CD4-positive, alpha-beta T cell treated with Interleukin-12 subunit alpha and Interleukin-12 subunit beta, for 1 hour (primary cell): Measurements from ENCODE around the gene PTPRK.

ENCODE experiments used
- DNase-seq: peaks from one replicate; pipeline ENCODE4 v3.0.0-alpha.2; 2020

Gene PTPRK

GRCh38 chr6:128240024-128240428 lies 280.4 kb downstream of the PTPRK start:
- DNase-seq = no peak

DNA sequence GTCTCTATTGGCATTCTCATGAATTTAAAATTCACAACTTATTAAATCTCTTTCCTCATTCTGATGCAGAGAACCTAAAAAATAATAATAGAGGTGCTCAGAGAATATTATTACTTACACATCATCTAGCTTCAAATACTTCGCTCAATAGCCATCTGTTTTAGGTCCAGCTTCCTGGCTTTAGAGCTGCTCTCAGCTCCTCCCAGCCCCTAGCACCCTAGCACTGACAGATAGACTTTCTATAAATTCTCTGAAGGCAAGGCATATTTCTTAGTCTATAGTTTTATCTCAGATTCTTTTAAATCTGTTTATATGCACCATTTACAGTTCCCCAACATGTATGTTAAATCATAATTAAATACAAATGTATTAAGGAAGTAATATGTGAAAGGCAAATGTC lies 281.3 kb downstream of the PTPRK start:
- DNase-seq = no peak

- no peak for DNase-seq
Observed at GRCh38 chr6:128238225-128238624, 282.2 kb downstream of the PTPRK start.

- DNase-seq = no peak
Observed at GRCh38 chr6:128235556-128235955, 284.8 kb downstream of the PTPRK start.

GRCh38 chr6:128233531-128233930 lies 286.9 kb downstream of the PTPRK start:
- no peak for DNase-seq

DNA sequence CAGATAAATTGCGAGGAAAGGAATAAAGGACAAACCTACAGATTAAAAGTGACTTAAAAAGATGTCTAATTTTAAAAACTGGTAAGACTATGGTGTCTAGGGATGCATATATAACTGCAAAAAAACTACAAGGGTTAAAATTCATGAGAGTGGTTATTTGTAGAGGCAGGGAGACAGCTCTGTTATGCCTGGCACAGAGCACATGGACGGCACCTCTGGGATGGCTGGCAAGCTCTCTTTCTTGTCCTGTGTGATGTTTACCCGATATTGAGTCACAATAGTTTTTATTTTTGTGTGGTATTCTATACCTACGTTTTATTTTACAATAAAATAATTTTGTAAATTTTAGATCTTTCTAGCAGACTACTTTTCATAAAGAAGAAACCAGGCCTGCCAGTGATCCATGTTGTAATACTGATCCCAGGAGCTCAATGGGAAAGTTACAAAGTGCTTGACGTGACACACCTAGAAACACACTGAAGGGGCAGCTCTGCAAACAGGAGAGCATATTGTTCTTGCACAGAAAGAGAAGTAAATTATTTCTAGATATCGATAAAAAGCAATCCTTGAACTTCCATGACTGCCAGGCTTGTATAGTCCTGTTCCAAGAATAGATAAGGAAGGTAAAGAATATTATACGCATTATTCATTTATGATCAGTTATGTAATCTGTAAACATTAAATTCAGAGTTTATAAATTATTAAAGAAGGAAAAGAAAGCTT lies 290.0 kb downstream of the PTPRK start:
- DNase-seq = no peak

GRCh38 chr6:128225612-128226011 lies 294.8 kb downstream of the PTPRK start:
- DNase-seq = no peak

DNA sequence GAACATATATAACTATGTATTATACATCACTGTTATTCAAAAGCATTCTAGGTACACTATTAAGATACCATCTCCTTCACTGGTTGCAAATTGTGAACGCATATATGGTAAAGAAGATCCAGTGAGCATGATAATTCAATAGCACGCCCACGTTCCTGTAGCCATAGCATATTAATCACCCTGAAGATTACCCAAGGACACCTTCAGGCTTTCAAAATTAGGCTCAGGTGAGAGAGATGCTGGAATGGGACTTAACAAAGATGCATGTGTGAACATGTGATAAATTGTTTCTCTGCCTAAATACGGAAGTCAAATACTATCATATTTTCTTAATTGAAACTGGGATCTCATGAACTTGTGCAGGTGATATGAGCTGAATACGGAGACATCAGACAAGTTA lies 303.5 kb downstream of the PTPRK start:
- DNase-seq = no peak

GRCh38 chr6:128209771-128210170 lies 310.6 kb downstream of the PTPRK start:
- DNase-seq = no peak

DNA sequence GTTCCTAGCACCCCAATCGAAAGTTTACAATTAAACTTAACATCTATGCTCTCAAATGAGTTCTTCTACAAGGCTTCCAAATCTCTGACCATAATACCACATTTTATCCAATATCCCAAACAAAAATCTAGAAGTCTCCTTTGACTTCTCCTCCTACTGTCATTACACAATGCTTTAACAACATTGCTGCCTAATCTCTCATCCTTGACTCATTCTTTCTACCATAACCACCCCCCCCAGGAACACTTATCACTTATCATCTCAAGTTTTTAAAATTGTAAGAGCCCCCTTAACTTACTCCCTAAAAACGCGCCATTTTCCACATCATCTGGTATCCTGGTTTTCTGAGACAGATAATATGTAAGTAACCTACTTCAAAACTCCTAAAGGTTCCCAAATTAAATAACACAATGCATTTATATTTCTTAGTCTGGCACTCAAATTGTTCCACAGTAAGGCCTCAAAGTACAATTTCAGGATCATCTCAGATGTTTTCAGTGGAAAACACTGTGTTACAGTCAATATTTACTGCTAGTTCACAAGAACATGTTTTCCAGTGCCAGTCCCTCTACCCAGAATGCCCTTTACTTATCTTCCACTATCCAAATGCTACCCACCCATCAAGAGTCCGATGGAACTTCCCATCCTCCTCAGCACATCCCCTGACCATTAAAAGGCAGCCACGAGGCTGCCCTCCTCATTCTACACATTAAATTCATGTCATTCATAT lies 311.4 kb downstream of the PTPRK start:
- no peak for DNase-seq

- DNase-seq = no peak
Observed at GRCh38 chr6:128208078-128208477, 312.3 kb downstream of the PTPRK start.

DNA sequence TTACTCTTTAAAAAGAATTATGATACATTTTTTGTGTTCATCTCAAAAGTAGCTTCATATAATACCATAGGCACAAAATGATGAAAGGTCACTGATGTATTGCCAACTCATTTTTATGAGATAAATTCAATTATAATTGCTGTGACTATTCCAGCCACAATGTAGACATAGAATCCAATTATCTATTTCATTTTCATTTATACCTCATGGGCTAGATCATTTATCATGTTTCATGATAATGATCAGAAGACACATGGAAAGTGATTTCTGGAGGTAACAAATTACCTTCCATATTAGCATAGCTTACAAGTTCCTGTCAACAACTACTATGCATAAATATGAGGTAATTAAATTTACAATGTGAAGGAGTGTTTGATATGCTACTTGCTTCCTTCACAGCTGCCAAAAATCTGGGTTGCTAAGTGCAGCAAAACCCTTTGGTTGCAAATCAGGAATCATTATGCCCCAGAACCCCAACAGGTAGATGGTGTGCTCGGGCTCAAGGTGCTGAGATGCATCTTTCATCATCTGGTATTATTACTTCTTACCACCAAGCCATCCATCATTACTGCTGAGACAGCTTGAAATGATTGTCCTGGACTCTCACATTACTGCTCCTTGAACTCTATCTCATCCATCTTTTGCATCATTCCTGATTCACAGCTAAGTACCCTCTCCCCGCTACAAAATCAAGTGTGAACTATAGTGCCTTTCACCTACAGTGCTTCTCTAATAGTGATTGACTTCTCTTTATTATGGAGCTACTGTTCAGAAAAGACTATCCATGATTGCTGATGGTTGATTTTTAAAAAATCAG lies 313.6 kb downstream of the PTPRK start:
- DNase-seq = no peak

DNA sequence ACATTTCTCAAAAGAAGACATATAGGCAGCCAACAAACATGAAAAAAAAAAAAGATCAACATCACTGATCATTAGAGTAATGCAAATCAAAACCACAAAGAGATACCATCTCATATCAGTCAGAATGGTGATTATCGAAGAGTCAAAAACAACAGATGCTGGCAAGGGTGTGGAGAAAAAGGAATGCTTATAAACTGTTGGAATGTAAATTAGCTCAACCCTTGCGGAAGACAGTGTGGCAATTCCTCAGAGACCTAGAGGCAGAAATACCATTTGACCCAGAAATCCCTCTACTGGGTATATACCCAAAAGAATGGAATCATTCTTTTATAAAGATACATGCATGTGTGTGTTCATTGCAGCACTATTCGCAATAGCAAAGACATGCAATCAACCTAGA lies 315.8 kb downstream of the PTPRK start:
- DNase-seq = no peak

GRCh38 chr6:128202169-128202765 lies 318.1 kb downstream of the PTPRK start:
- DNase-seq = no peak

DNA sequence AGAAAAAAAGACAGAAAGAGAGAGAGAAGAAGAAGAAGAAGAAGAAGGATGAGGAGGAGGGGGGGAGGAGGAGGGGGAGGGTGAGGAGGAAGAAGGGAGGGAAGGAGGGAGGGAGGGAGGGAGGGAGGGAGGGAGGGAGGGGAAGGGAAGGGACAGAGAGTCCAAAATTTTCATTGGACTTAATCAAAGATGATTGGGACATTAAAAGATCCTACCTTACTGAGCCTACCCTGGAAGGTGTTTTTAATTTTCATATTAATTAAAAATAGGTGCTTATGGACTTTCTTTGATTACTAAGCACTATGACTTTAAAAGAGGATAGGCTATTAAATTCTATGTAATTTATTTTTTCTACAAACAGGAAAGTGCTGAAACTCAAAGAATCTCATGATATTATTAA lies 319.6 kb downstream of the PTPRK start:
- no peak for DNase-seq

- no peak for DNase-seq
Observed at GRCh38 chr6:128199461-128199860, 320.9 kb downstream of the PTPRK start.

DNA sequence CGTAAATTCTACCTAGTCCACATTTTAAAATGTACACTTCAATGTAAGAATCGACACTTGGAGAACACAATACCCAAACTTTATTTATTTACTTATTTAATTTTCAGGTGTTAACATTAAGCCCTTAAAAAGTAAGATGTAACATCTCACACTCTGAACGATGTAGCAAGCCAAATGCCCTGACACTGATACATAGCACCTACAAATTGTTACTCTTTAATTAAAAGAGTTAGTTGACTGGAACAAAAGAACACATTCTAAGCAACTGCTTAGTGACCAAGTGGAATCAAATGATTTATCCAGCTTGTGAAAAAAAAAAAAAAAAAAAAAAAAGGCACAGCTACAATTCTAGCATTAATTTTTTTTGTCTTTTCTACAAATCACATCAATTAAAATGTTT lies 327.4 kb downstream of the PTPRK start:
- no peak for DNase-seq

- no peak for DNase-seq
Observed at GRCh38 chr6:128188678-128189077, 331.7 kb downstream of the PTPRK start.

GRCh38 chr6:128186729-128187128 lies 333.7 kb downstream of the PTPRK start:
- no peak for DNase-seq

GRCh38 chr6:128179876-128180438 lies 340.4 kb downstream of the PTPRK start:
- no peak for DNase-seq

GRCh38 chr6:128174724-128175123 lies 345.7 kb downstream of the PTPRK start:
- no peak for DNase-seq

- DNase-seq = no peak
Observed at GRCh38 chr6:128172752-128173682, 347.4 kb downstream of the PTPRK start.
